ENCODE data around the gene MANBA. TPM values are rescaled to one million over a fixed set of nuclear protein-coding genes. Genes with fewer than 3 reads are reported as not detected.

Gene MANBA
- total and polyA plus RNA-seq, 2 of the 13 experiments (the other 11 are each of a cell fraction or from before 2014, with no cell fraction given): 11.7 to 33.3 TPM

GRCh38 chr4:102610007-102610406 is 150.8 kb downstream of the MANBA start:
- FAIRE-seq (no peak), DNase-seq (ENCODE audit: low spot score) (no peak), ATAC-seq (peak; percentile 58)
- Histone ChIP-seq H3K4me2 (ENCODE audit: low read depth, low read length) (no peak overlapping the region), H2AFZ (ENCODE audit: low read length) (no peak overlapping the region), H3K36me3 (replicated peaks in 1 of 2; ENCODE audit: control insufficient read depth in 1 of 2, insufficient read depth in 2 of 2, low read length in 2 of 2) (peaks cover 33 to 79% of the 10 kb centered on the region in 2 experiments), H3K9ac (ENCODE audit: insufficient read depth, low read depth, low read length) (no peak overlapping the region), H3K4me1 (ENCODE audit: insufficient read depth, low read length) (no peaks in the 10 kb centered on the region), H3K27me3 (ENCODE audit: control insufficient read depth in 1 of 2, insufficient read depth in 2 of 2, low read length in 2 of 2) (no peaks in the 10 kb centered on the region), H3K79me2 (ENCODE audit: insufficient read depth, low read length) (no peaks in the 10 kb centered on the region), H4K20me1 (ENCODE audit: insufficient read depth, low read length) (no peaks in the 10 kb centered on the region), H3K27ac (ENCODE audit: extremely low read length, insufficient read depth, low read length) (no peak overlapping the region), H3K9me3 (ENCODE audit: low read length) (no peaks in the 10 kb centered on the region), H3K4me3 (replicated peaks in 1 of 3; ENCODE audit: insufficient read depth in 1 of 3, low read depth in 2 of 3, low read length in 3 of 3) (no peak overlapping the region)
- no TSS peak for BruUV-seq (replicated peaks)
- CTCF ChIA-PET (ENCODE audit: low intra/inter-chr PET ratio, low total read pairs): interaction anchor here (1.0 to 1.4 kb wide), 2 partner anchors 160 to 399 kb away, joined by 3 to 4 read pairs; no protein-coding TSS in a partner anchor
- POLR2A ChIA-PET: no interaction called here
- TF ChIP-seq CTCF (CRISPR knock-in tag; IDR thresholded peaks at IDR 0.05): peak; percentile 31; the same call in 1 of the 2 replicates
- TF ChIP-seq ZNF816 (CRISPR knock-in tag; IDR thresholded peaks at IDR 0.05; ENCODE audit: borderline replicate concordance): no peak
- peak; percentile 47 for TF ChIP-seq STAG1 (CRISPR knock-in tag; IDR thresholded peaks at IDR 0.05)
- TF ChIP-seq ZNF775 (CRISPR knock-in tag; IDR thresholded peaks at IDR 0.05; ENCODE audit: borderline replicate concordance): no peak
- no peak for TF ChIP-seq ARID3A (IDR thresholded peaks at IDR 0.05; ENCODE audit: low read depth, low read length)
- intact Hi-C loops (cut with micrococcal nuclease; ENCODE audit: unreplicated experiment) (no loop called here), in situ Hi-C loops (cut with HindIII; ENCODE audit: extremely low pct_ligation_motif_present, low pct_unique_long_range_greater_than_20kb) (loop anchor here (10.0 kb wide), 1 partner anchor 165 kb away; no protein-coding TSS in a partner anchor)
